MV-4-11 (cell line): ENCODE data around the gene PRSS3.
"Not testable (repeated sequence)": the region's sequence is repeated elsewhere in the genome, so short reads cannot be mapped to it uniquely, and the experiment has no call there.

Source experiments
- DNase-seq: peaks from one replicate; lab custom pipeline; 2025; lab: John Stamatoyannopoulos, UW

PRSS3 gene

GRCh38 chr9:33818167-33818846, 22.9 kb downstream of the PRSS3 start:
- no peak for DNase-seq

GRCh38 chr9:33818847-33819500, 23.6 kb downstream of the PRSS3 start:
- no peak for DNase-seq

DNA sequence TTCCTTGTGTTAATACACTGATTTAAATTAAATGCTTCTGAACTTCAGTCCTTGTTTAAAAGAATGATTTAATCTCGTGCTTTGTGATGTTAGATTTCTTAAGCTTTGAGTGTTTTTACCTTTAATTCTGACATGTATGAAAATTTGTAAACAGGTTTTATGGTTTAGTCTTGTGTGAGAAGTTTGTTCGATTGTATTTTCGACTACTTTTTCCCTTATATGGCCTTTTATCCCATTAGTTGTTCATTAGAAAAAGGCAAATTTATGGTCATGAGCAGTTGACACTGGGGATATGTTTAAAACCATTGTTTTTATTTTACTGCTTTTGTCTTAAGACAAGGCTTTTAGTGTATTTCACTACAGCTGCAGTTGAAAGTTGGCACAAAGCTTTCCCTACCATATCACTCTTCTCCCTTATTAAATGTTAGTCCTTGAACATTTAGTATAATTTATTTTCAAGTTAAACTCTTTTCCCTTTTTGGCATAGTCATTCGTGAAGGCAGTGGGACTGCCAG, 24.9 kb downstream of the PRSS3 start:
- no peak for DNase-seq

DNA sequence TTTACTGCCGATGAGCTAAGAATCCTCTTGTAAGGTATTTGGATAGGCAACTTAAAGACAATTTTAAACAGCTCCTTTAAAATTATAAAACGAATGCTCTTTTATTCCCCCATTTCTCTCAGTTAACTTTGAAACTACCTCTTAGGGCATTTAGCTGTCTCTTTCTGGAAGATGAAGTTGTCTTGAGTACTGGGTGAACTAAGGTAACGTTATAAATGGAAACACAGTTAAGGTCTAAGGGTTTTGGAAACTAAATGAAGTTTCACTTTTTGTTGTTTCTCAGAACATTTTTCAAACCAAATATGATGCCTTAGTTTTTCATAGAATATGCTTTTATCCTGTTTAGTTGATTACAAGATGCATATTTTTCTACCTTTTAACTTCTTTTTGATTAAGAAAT, 28.4 kb downstream of the PRSS3 start:
- DNase-seq = no peak

DNA sequence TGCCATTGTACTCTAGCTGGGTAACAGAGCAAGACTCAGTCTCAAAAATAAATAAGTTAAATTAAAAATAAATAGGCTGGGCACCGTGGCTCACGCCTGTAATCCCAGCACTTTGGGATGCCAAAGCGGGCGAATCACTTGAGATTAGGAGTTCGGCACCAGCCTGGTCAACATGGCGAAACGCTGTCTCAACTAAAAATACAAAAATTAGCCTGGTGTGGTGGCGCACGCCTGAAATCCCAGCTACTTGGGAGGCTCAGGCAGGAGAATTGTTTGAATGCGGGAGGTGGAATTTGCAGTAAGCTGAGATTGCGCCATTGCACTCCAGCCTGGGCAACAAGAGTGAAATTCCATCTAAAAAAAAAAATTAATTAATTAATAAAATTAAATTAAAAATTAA, 31.9 kb downstream of the PRSS3 start:
- DNase-seq = not testable (repeated sequence)

- peak; percentile 78 for DNase-seq
Measured at GRCh38 chr9:33829641-33830230, 34.4 kb downstream of the PRSS3 start.

DNA sequence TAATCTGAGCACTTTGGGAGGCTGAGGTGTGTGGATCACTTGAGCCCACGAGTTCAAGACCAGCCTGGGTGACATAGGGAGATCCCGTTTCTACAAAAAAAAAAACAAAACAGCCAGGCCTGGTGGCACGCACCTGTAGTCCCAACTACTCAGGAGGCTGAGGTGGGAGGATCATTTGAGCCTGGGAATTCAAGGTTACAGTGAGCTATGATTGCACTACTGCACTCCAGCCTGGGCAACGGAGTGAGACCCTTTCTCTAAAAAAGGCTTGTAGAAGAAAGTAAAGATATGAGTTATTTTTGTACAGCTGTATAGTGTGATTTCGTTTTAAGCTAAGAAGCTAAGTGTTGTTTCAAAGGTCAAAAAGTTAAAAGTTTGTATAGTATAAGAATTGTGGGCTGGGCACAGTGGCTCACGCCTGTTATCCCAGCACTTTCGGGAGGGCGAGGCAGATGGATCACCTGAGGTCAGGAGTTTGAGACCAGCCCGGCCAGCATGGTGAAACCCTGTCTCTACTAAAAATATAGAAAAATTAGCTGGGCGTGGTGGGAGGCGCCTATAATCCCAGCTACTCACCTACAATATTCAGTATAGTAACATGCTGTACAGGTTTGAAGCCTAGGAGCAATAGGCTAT, 40.4 kb downstream of the PRSS3 start:
- no peak for DNase-seq

- DNase-seq = peak; percentile 97
Measured at GRCh38 chr9:33836261-33836660, 40.9 kb downstream of the PRSS3 start.

DNA sequence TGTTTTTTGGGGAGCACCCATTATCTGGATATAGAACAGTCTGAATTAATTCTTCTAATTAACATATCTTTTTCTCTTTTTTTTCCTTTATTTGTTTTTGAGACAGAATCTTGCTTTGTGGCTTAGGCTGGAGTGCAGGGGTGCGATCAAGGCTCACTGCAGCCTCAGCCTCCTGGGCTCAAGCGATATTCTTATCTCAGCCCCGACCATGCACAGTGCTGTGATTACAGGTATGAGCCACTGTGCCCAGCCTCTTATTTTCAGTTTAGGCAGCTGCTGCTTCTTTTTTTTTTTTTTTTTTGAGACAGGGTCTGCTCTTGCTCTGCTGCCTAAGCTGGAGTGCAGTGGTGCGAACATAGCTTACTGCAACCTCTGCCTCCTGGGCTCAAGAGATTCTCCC, 41.8 kb downstream of the PRSS3 start:
- DNase-seq = no peak

GRCh38 chr9:33840381-33840780, 45.0 kb downstream of the PRSS3 start:
- DNase-seq = no peak

GRCh38 chr9:33843312-33843961, 48.1 kb downstream of the PRSS3 start:
- peak; percentile 82 for DNase-seq

DNA sequence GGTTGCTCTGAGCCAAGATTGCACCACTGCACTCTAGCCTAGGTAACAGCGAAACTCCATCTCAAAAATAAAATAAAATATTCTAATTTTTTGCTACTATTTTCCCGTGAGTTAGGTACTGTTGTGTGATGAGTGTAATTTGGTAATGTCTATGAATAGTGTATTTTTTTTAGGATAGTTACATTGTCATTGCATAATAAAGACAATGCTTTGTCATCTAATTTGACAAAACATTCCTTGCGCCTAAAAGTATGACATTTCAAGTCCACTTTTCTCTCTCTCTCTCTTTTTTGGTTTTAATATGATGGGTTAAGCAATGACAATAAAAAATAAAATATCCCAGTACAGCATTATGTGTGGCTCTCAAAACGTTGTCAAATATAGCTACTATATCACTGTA, 50.9 kb downstream of the PRSS3 start:
- no peak for DNase-seq

- DNase-seq = not testable (repeated sequence)
Measured at GRCh38 chr9:33847894-33848205, 52.5 kb downstream of the PRSS3 start.
